Measurements from ENCODE around the gene CLCNKB. TPM values are rescaled to one million over a fixed set of nuclear protein-coding genes. Genes with fewer than 3 reads are reported as not detected.

Gene CLCNKB
- not detected in 2 replicates for total RNA-seq

GRCh38 chr1:16043521-16043920 lies at the start of gene CLCNKB:
TSS of gene CLCNKB (plus strand) at chr1:16043782. CDS start at chr1:16044493, 711 bp downstream.

GRCh38 chr1:16017461-16018303 lies 25.9 kb upstream of the CLCNKB start, which contains the start of gene HSPB7:
TSS of gene HSPB7 (minus strand) at chr1:16018043. CDS start at chr1:16017963, 80 bp downstream.

GRCh38 chr1:16021681-16022080 lies 21.9 kb upstream of the CLCNKB start, which contains the start of gene CLCNKA:
TSS of gene CLCNKA (plus strand) at chr1:16022036. CDS start at chr1:16022620, 584 bp downstream.

GRCh38 chr1:16073490-16074119 lies 30.0 kb downstream of the CLCNKB start, which contains the start of gene FAM131C:
TSS of gene FAM131C (minus strand) at chr1:16073651. CDS start at chr1:16073442, 209 bp downstream.

Other genes starting within 250 kb of the CLCNKB start
- 1.1 and 2.0 TPM in 2 replicates for gene UQCRHL, start 236.1 kb upstream of the CLCNKB start, total RNA-seq
- 14.5 and 14.8 TPM in 2 replicates for gene SPEN, start 196.1 kb upstream of the CLCNKB start, total RNA-seq
- gene ZBTB17, start 67.7 kb upstream of the CLCNKB start, total RNA-seq, result 18.4 and 24.5 TPM in 2 replicates
- not detected in 2 replicates for gene SRARP, start 39.5 kb upstream of the CLCNKB start, total RNA-seq
- not detected in 2 replicates for gene HSPB7, start 25.7 kb upstream of the CLCNKB start, total RNA-seq
- gene CLCNKA, start 21.7 kb upstream of the CLCNKB start, total RNA-seq, result not detected in 2 replicates
- 0.15 and 1.6 TPM in 2 replicates for gene FAM131C, start 29.9 kb downstream of the CLCNKB start, total RNA-seq
- gene EPHA2, start 112.3 kb downstream of the CLCNKB start, total RNA-seq, result 110 and 129 TPM in 2 replicates
- gene ARHGEF19, start 168.9 kb downstream of the CLCNKB start, total RNA-seq, result 3.3 and 4.9 TPM in 2 replicates
- gene CPLANE2, start 193.4 kb downstream of the CLCNKB start, total RNA-seq, result 4.7 and 7.7 TPM in 2 replicates